Stimulated activated CD4-positive, alpha-beta T cell treated with anti-CD3 and anti-CD28 coated beads, Interleukin-12 subunit alpha, Interleukin-12 subunit beta, amount 100 ng/mL, for 48 hours (primary cell): Measurements from ENCODE around the gene SPRYD7.
"Not testable (repeated sequence)": the region's sequence is repeated elsewhere in the genome, so short reads cannot be mapped to it uniquely, and the experiment has no call there.

Experiments
- DNase-seq, 3 donors: peaks; one replicate each; pipeline ENCODE4 v3.0.0-alpha.2; 2020; ENCODE audit warnings: low read depth in 2 of 3, low spot score in 1 of 3

SPRYD7 gene, protein sequence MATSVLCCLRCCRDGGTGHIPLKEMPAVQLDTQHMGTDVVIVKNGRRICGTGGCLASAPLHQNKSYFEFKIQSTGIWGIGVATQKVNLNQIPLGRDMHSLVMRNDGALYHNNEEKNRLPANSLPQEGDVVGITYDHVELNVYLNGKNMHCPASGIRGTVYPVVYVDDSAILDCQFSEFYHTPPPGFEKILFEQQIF

DNA sequence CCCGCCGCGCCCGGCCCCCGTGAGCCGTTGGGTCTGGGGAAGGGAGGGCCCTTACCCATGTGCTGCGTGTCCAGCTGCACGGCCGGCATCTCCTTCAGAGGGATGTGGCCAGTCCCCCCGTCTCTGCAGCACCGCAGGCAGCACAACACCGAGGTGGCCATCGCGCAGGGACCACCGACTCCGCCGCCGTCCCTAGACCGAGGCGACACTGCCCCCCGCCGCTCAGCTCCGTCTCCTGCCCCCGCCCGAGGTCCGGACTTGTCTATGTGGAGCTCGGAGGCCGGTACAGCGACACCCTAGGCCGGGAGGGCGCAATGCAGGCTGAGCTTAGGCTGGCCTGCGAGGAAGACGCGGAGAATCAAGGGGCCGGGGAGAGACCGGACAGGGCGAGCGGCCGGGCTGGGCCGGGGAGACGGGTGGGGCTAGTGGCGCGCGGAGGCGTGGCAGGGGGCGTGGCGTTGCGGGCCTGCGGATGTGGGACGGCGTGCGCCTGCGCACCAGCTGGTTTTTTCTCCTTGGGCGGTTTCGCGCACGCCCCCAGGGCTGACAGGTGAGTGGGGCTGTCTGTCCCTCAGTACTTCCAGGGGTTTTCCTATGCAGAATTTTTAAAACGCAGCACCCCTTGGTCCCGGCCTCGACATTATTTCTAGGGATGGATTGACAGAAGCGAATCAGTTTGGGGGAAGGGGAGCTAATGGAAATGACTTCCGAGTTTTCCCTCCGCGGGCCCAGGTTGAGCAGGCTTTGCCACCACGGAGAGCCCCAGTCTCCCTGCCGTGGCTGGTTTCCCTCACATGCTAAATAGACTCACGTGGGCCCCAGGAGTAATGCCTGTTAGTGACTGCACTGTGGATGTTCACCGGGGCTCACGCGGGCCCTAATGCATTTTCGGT is at the start of gene SPRYD7:
Gene SPRYD7 (minus strand): TSS at position 266 of the 893 bp plus-strand sequence. CDS start 105 bp downstream, at position 161.
- peak; percentile 91 to 94 (median 94) for DNase-seq

DNA sequence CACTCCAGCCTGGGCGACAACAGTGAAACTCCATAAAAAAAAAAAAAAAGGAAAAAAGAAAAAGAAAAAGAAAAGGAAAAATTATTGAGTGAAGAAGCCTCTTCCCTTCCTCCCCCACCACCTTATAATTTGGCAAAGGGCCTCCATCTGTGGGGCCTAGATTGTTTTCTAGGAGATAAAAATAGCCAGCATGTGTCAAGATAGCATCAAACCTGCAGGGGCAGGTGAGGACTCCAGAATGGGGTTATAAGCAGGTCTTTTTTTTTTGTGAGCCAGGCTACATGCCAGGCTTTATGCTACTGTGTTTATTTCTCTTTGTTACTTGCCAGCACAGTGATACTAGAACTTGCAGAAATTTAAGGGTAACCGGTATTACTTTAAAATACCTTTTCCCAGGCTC is 49.0 kb upstream of the SPRYD7 start:
- DNase-seq: no peak

DNA sequence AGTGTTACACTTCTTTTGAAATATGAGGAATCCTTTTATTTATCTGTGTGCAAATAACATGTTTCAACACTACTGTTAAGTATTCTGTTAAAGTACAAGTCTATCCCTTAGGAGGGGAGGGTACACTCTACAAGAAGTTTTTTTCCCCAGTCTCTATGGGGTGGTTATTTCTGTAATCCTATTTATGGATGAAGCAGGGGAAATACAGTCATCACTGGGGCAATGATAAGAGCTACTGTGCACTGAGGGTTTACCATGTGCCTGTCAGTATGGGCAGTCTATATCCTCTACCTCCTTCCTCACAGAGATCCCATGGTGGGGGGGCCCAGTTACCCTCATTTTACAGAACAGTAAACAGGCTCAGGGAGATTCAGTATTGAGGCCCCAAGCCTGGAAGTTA is 44.1 kb upstream of the SPRYD7 start:
- DNase-seq: no peak

DNA sequence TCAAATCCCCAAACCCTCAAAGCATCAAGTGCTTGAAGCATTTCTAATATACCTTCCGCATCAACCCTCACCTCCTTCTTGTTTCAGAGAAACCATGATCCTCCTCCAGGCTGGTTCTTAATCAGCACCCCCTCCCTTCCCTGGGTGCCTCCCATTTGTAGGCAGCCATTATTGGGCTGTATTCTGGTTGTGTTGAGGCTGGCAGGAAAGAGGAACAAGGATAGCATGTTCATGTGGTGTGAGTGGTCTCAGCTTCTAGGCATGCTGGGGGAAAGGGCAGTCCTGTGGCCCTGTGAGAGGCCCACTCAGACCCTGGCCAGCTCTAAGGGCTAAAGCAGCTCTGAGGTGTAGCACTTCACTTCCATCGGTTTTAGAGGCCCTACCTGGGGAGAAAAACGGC is 41.9 kb upstream of the SPRYD7 start:
- no peak for DNase-seq

DNA sequence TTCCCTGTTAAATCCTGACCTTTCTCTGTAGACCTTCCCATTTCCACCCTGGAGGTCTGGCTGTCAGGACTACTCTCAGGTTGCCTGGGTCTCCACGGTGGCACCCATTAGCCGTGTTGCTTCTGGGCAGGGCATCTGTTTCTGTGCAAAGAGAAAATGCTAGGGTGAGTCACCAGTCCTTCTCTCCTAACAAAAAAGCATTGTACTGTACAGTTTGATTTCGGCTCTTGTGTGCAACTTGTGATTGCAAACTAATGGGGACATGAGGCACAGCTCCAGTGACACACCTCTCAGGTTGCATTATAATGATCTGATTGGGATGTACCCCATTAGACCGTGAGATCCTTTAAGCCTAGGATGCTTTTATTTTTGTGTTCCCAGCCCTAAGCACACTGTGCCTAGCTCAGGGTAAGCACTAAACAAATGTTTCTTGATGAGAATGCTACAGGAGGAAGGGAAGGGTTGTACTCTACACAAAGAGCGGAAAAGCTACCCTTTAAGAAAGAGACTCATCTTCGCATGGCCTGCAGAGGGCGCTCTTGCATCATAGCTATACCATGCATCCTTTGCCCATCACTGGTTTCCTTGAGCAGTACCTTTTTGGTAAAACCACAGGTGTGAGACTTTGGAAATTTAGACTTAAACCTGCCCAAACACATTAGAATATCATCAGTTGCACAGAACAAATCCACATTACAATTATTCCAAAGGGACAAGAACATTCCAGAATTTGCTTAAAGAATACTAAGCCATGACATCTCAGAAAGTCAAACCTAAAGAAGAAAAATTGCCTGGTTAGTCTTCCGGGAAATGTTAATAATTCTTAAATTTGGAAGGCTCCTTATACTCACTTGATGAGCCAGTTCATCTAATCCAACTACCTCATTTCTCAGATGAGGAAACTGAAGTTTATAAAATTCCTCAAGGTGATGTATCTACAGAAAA is 40.4 kb upstream of the SPRYD7 start:
- peak; percentile 52 to 65 (median 59) for DNase-seq

DNA sequence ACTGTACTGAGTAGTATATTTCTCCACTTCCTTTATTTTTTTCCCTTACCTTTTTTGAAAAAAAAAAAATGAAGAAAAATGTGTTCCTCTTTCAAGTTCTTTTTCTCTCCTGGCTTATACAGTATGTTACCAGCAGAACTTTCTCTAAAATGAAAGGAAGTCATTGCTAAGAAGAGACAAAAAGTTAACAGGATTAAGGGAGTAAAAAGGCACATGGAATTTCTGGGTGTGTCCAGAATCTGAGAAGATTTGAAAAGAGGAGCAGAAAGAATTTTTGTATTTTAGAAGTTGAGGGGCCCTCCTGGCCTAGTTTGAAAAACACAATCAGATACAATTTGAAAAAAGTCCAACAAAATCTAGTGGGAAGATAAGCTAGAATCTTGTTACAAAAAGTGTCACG is 39.7 kb upstream of the SPRYD7 start:
- DNase-seq: no peak

DNA sequence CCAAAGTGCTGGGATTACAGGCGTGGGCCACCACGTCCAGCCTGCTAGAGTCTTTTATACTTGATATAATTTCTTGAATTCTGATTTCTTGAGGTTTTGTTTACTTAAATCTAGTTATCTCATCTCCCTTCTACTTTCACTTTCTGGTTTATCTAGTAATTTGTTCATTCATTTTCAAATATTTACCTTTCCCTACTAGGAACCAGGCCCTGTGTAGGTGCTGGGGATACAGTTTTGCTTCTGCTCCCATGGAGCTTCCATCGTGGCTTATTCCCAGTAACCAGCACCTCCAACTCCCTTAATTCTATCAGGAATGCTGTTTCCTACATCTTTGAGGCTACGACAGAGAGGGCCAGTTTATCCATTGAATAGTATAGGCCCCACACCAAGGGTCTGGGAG is 36.6 kb upstream of the SPRYD7 start:
- no peak for DNase-seq

DNA sequence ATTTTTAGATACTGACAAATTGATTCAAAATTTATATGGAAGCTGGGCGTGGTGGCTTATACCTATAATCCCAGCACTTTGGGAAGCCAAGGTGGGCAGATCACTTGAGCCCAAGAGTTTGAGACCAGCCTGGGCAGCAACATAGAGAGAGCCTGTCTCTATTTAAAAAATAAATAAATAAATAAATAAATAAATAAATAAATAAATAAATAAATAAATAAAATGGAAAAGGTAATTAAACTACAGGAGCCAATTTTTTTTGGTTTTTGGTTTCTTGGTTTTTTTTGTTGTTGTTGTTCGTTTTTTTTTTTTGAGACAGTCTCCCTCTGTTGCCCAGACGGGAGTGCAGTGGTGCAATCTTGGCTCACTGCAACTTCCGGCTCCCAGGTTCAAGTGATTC is 31.3 kb upstream of the SPRYD7 start:
- no peak for DNase-seq

DNA sequence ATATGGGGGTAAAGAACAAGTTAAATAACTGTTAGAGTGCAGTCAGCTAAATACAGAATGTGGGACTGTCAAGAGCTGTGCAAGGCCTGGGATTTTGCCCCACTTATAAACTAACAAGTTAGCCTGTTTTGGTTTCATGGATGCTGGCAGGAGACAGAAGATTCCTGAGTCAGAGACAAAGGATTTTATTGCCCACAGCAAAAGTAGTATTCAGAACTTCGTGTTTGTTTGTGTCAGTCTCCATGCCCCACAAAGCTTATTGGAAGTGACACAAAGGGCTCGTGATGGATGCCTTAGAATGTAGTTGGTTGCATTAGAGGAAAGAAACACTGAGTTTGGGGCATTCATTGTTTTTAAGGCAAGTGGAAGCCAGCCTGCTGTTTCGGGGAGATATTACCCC is 22.2 kb upstream of the SPRYD7 start:
- no peak for DNase-seq

DNA sequence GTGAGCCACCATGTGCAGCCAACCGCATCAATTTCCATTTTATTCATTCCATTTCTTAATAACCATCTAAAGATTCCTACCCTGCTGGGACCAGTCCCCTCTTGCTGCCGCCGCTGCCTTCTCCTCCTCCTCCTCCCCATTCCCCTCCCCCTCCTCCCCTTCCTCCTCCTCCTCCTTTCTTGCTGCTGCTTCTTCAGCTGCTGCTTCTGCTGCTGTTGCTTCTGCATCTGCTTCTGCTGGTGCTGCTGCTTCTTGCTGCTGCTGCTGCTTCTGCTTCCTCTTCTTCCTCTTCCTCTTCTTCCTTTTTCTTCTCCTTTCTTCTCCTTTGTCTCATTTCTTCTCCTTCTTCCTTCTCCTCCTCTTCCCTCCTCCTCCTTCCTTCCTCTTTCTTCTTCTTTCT is 20.0 kb upstream of the SPRYD7 start:
- no peak for DNase-seq

DNA sequence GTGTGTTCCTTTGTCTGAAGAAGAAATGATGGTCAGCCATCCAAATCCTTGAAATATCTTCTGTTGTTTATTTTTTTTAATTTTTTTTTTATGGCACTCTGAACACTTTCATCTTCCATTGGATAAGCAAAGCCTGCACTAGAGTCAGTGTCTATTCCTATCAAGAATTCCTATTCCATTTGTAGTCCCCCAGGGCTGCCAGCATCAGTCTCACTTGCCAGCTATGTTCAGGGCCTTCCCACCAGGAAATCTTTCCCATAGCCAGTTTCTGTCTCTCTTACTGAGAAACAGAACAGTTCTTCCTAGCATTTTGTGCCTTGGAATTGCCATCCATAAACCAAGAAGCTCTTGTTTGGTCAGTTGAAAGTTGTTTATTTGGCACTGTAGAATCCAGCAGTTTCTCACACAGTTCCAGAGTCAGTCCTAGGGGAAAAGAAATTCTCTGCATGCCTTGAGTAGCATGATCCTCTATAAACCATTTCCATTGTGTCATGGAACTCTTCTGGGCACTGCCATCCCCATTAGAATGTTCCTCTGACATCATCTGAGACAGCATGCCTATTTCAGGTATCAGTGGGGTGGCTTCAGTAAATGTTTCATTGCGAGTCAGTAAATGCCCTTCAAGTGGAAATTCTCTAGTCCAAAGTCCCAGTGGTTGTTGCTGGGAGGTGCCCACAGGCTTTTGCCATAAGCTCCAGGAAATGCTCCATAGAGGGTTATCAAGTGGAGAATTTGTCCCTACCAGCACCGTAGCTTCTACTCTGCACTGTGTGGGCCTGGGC is 18.7 kb upstream of the SPRYD7 start:
- DNase-seq: no peak

DNA sequence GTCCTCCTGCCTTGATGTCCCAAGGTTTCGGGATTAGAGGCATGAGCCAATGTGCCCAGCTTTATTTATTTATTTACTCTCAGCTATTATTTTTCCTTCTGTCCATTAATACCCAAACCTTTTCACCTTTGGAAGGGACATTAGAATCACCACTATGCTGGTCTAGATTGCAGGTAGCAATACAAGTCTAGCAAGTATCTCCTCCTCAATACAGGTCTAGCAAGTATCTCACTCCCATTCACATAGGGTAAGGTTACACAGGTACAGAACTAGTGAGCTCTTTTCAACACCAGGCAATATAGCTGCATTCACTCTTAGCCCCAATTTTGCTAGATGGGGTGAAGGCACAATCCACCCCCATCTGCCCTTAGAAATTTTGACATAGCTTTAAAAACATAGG is 17.4 kb upstream of the SPRYD7 start:
- no peak for DNase-seq

DNA sequence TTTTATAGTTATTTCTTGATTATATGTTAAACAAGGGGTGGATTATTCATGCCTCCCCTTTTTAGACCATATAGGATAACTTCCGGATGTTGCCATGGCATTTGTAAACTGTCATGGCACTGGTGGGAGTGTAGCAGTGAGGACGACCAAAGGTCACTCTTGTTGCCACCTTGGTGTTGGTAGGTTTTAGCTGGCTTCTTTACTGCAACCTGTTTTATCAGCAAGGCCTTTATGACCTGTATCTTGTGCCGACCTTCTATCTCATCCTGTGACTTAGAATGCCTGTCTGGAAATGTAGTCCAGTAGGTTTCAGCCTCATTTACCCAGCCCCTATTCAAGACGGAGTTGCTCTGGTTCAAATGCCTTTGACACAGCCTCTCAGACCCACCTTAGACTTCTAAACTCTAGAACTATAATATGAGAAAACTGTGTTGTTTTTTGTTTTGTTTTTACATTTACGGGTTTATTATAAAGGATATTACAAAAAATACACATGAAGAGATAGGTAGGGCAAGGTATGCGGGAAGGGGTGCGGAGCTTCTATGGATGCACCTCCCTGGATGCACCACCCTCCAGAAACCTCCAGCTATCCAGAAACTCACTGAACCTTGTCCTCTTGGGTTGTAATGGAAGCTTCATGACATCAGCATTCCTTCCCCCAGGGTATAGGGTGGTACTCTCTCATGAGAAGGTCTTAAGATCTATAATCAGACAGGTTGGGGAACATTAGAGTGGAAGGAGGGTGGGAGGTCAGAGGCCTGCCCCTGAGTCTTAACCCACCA is 15.8 kb upstream of the SPRYD7 start:
- no peak for DNase-seq

DNA sequence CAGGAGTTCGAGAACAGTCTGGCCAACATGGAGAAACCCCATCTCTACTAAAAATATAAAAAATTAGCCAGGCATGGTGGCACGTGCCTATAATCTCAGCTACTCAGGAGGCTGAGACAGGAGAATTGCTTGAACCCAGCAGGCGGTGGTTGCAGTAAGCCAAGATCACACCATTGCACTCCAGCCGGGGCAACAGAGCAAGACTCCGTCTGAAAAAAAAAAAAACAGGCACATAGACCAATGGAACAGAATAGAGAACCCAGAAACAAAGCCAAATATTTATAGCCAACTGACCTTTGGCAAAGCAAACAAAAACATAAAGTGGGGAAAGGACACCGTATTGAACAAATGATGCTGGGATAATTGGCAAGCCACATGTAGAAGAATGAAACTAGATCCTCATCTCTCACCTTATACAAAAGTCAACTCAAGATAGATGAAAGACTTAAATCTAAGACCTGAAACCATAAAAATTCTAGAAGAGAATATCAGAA is 12.7 kb upstream of the SPRYD7 start:
- not testable (repeated sequence) for DNase-seq

DNA sequence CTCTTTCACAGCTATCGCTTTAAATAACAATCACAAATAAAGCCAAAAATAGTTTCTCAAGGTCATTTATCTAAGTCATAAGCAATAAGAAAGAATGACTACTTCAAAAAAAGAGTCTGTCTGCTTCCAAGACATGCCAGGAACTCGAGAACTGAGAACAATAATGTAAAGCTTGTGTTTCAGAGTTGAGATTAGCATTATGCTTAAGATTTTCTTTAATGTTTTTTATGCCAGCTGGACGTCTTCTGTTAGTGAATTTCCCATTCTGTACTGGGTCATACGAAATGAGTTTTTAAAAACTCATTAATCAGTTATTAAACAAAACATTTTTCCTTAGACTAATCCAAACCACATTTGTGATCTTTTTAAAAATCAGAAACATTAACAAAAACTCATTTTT is 3.2 kb upstream of the SPRYD7 start:
- DNase-seq: no peak

DNA sequence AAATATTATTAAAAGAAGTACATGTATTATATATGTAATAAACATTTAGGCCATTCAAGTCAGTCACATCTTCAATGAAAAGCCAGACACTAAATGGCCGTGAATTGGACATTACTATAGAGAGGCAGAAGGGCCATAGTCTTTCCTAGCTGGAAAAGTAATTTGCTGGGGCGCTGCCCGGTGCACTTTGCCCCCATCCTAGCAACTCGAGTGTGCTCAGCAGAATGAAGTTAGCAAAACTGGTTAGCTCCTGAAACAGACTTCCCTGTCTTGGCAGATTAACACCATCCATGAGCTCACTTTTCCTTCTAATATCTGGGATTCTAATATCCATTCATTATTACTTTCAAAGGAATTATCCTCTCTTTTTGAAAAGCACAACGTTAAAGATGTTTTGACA is 2.8 kb upstream of the SPRYD7 start:
- DNase-seq: no peak

DNA sequence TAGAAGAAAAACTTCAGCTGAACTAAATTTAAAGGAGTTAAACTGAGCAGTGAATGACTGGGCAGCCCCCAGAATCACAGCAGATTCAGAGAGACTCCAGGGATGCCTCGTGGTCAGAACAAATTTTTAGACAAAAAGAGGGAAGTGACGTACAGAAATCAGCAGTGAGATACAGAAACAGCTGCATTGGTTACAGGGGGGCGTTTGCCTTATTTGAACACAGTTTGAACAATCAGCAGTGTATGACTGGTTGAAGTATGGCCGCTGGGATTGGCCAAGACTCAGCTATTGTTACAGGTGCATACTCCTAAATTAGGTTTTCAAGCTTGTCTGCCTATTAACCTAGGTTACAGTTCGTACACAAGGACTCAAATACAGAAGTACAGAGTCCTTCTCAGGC is 2.2 kb upstream of the SPRYD7 start:
- no peak for DNase-seq

DNA sequence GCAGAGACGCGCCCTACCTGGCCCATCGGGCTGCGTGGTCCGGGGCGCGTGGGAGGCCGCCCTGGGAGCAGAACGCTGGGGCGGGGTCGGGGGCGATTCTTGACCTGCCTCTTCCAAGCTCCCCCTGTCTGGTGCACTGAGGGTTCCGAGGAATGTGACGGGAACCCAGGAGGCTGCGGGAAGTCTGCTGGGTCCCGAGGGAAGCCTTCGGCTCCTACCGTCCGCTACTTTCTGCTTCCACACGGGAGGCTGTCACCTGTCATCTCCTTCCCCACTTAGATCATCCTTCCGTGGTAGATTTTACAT is 781 bp upstream of the SPRYD7 start:
- no peak for DNase-seq

DNA sequence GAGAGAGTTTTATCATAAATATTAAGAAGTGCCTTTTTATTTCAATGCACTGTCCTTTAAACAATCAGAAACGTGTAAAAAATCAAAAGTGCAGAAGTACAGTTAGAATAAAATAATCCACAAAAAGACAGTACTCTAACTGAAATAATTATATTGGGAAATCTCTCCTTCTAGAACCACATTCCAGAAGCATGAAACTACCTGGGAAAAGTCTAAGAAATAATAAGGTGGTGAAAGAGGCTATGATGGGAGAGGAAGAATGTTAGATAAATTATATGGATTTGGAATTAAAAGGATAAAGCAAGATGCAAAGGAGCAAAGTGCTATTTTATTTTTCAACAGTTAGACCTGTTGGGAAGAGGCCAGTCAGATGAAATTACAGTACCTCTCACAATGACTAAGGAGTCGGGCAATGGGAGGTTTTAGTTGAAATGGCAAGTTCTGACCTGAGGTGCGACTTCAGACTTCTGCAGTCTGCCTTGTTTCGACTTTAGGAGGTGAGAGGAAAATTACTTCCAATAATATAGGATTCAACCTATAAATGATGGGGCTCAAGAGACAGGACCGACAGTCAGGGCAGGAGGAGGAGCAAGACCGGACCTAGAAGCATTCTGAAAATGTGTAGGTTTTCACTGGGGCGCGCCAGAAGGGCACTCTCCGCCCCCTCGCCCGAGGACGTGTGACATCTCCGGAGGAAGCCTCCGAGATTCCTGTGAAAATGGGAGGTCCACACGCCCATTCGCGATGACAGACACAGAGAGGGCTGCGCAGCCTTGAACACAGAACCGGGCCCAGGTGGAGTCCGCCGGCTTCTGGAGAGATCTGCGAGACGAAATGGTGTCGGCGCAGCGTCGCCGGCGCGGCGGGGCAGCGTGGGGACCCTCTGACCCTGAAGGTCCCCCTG is 717 bp downstream of the SPRYD7 start:
- peak; percentile 4 to 26 (median 19) for DNase-seq
